ENCODE results near the gene AMPD2. TPM values are rescaled to one million over a fixed set of nuclear protein-coding genes. Genes with fewer than 3 reads are reported as not detected.
A peak's percentile ranks its signal among the peaks of the same experiment; 100 is the strongest.

The AMPD2 gene
- total and polyA plus RNA-seq, 7 donors, result 4.2 to 13.9 (median 8.5) TPM

- intact Hi-C loops (cut with DNase I), result loop anchor here (5.0 kb wide), 1 partner anchor 70 kb away; the partner anchor contains the start of gene GNAI3 (in 2 of the 2)
- TF ChIP-seq CTCF (IDR thresholded peaks at IDR 0.05), result no peak
- H3K36me3 ChIP-seq (ENCODE audit: insufficient read depth in 1 of 2, low read depth in 1 of 2), result no peaks in the 10 kb centered on the region
- 65 to 77% (median 72%) methylated on average over 3 of the region's 3 CpGs for WGBS, 3 donors
- H3K27ac ChIP-seq, result no peak overlapping the region
- H3K9me3 ChIP-seq, result no peaks in the 10 kb centered on the region
- peaks cover 11% of the 10 kb centered on the region for H3K4me1 ChIP-seq
- no peak for DNase-seq
- ATAC-seq, result no peak
- peaks cover 0 to 4% (median 0%) of the 10 kb centered on the region in 3 donors for H3K27me3 ChIP-seq (ENCODE audit: insufficient read depth in 3 of 3, low read length in 2 of 3)
- H3K4me3 ChIP-seq, result no peak overlapping the region
These were observed 2.3 kb upstream of the AMPD2 start for GRCh38 chr1:109617291-109617801.

GRCh38 chr1:109618661-109619575, 719 bp upstream of the AMPD2 start:
- ATAC-seq, result no peak
- TF ChIP-seq CTCF (IDR thresholded peaks at IDR 0.05), result no peak
- 48 to 67% (median 49%) methylated on average over 9 of the region's 9 CpGs for WGBS, 3 donors
- no peaks in the 10 kb centered on the region for H3K36me3 ChIP-seq (ENCODE audit: insufficient read depth in 1 of 2, low read depth in 1 of 2)
- peak overlapping the region; percentile 70 for H3K27ac ChIP-seq
- peaks cover 11% of the 10 kb centered on the region for H3K4me1 ChIP-seq
- peak overlapping the region; percentile 78 for H3K4me3 ChIP-seq
- DNase-seq, result no peak
- no peaks in the 10 kb centered on the region for H3K9me3 ChIP-seq
- intact Hi-C loops (cut with DNase I), result loop anchor here (5.0 kb wide), 1 partner anchor 72 kb away; the partner anchor contains the start of gene GNAI3 (in 2 of the 2)
- H3K27me3 ChIP-seq (ENCODE audit: insufficient read depth in 3 of 3, low read length in 2 of 3), result peaks cover 0 to 4% (median 0%) of the 10 kb centered on the region in 3 donors

- ATAC-seq, result peak; percentile 14 to 58 (median 38)
- Histone ChIP-seq H3K4me3 (peak overlapping the region; percentile 78), H3K36me3 (ENCODE audit: insufficient read depth in 1 of 2, low read depth in 1 of 2) (no peaks in the 10 kb centered on the region), H3K4me1 (peaks cover 11% of the 10 kb centered on the region), H3K27me3 (ENCODE audit: insufficient read depth in 3 of 3, low read length in 2 of 3) (peaks cover 0 to 4% (median 1%) of the 10 kb centered on the region in 3 donors), H3K9me3 (no peaks in the 10 kb centered on the region), H3K27ac (peak overlapping the region; percentile 70)
- intact Hi-C loops (cut with DNase I), result no loop called here
- DNase-seq, result peak in 1 of 2 donors; percentile 66
- no peak for TF ChIP-seq CTCF (IDR thresholded peaks at IDR 0.05)
- WGBS, 3 donors, result 1 to 4% (median 1%) methylated on average over 7 to 9 of the region's 9 CpGs
These were observed 759 bp downstream of the AMPD2 start for GRCh38 chr1:109620401-109620791.

- WGBS, 3 donors, result 6 to 12% (median 9%) methylated on average over 17 to 18 of the region's 18 CpGs
- Histone ChIP-seq H3K27me3 (ENCODE audit: insufficient read depth in 3 of 3, low read length in 2 of 3) (peaks cover 0 to 4% (median 1%) of the 10 kb centered on the region in 3 donors), H3K9me3 (no peaks in the 10 kb centered on the region), H3K36me3 (ENCODE audit: insufficient read depth in 1 of 2, low read depth in 1 of 2) (no peaks in the 10 kb centered on the region), H3K4me3 (peak overlapping the region; percentile 78), H3K4me1 (peaks cover 11% of the 10 kb centered on the region), H3K27ac (peak overlapping the region; percentile 70)
- intact Hi-C loops (cut with DNase I), result no loop called here
- ATAC-seq, result peak; percentile 48 to 67 (median 56)
- no peak for TF ChIP-seq CTCF (IDR thresholded peaks at IDR 0.05)
- peak; percentile 94 for DNase-seq
These were observed 1.2 kb downstream of the AMPD2 start for GRCh38 chr1:109620841-109621286.

All from psoas muscle (tissue), 8 donors.